B cell (primary cell): ENCODE results near the gene RAPGEF1.

Experiments used
- EZH2 ChIP-seq: IDR thresholded peaks from 2 replicates; pipeline ENCODE4 v1.6.1; 2012; ENCODE audit warnings: borderline replicate concordance, low read depth, mild to moderate bottlenecking, moderate library complexity, low read length; ENCODE audit not compliant: insufficient read depth, poor library complexity, severe bottlenecking
- TF ChIP-seq, protein P1 (sequence below): fragments of 200-600 bp; IDR thresholded peaks from one replicate; pipeline ENCODE4 v1.8.0; 2022; ENCODE audit warnings: antibody characterized with exemption, mild to moderate bottlenecking

DNA sequence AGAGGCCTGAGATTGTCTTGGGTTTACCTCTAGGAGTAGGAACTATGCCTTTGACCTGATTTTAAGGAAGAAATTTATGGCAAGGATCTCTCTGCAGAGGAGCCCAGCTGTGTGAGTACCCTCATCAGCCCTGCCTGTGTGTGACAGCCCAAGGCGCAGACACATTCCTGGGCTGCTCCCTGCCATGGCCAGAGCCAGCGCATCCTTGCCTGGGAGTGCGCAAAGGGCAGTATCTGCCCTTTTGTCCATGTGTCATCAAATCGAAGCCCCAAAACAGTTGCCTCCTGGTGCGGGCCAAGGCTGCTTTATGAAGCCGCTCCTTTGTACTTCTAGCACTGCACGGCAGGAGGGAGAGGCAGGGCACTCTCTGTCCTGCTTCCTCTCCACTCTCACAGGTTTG is 142.6 kb downstream of the RAPGEF1 start:
- TF ChIP-seq, protein P1, sequence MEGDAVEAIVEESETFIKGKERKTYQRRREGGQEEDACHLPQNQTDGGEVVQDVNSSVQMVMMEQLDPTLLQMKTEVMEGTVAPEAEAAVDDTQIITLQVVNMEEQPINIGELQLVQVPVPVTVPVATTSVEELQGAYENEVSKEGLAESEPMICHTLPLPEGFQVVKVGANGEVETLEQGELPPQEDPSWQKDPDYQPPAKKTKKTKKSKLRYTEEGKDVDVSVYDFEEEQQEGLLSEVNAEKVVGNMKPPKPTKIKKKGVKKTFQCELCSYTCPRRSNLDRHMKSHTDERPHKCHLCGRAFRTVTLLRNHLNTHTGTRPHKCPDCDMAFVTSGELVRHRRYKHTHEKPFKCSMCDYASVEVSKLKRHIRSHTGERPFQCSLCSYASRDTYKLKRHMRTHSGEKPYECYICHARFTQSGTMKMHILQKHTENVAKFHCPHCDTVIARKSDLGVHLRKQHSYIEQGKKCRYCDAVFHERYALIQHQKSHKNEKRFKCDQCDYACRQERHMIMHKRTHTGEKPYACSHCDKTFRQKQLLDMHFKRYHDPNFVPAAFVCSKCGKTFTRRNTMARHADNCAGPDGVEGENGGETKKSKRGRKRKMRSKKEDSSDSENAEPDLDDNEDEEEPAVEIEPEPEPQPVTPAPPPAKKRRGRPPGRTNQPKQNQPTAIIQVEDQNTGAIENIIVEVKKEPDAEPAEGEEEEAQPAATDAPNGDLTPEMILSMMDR = no peak
- no peak for TF ChIP-seq EZH2
